K562 (cell line): ENCODE results near the gene ZFAND3. TPM values are rescaled to one million over a fixed set of nuclear protein-coding genes. Genes with fewer than 3 reads are reported as not detected.

Experiments
- ATAC-seq: fragments of 200-7000 bp; cut with Tn5 transposase; 3 replicates; pipeline ENCODE4 v1.9.1; 2020; ENCODE audit warnings: moderate library complexity
- BruUV-seq: library from RNA; stranded (reverse); fragments of 400-500 nt; replicated peaks from 2 replicates; lab custom pipeline; 2021; lab: Mats Ljungman, UMichigan
- CTCF ChIA-PET: fragments of 300-600 bp; formaldehyde crosslinking; extraction: SDS; loops from one replicate; lab custom pipeline; 2021; ENCODE audit warnings: low intra/inter-chr PET ratio; lab: Yijun Ruan, JAX
- POLR2A ChIA-PET: fragments of 300-600, 350-650 bp; sonication (Branson Sonifier 250); formaldehyde crosslinking; extraction: SDS; loops from one replicate; lab custom pipeline; 2021; ENCODE audit warnings: antibody characterized with exemption, inconsistent platforms; lab: Yijun Ruan, JAX
- DNase-seq, 4 experiments: peaks; one replicate each; pipeline versions ENCODE4 v3.0.0 to v3.0.0-alpha.2; 2011 to 2018; ENCODE audit warnings: low spot score in 3 of 4, mixed read lengths in 3 of 4; ENCODE audit errors: extremely low read depth in 1 of 4
- FAIRE-seq: peaks from 2 replicates; lab custom pipeline; 2011; peaks lifted over from hg19 to GRCh38; lab: Jason Lieb, UNC
- H2AFZ ChIP-seq: 2 replicates; pipeline ENCODE4 v1.6.0; 2011; ENCODE audit warnings: low read depth, low read length, control low read depth, inconsistent platforms
- H3K27ac ChIP-seq: fragments of 200-600 bp; 3 replicates; pipeline ENCODE4 v1.8.0; 2011; ENCODE audit warnings: low read depth, mild to moderate bottlenecking, control low read depth, inconsistent platforms, low read length, moderate library complexity, mixed read lengths; ENCODE audit errors: extremely low read depth
- H3K27me3 ChIP-seq, 2 experiments: fragments of 300-600 bp in 1 of 2; 2 replicates in 1 of 2; 3 replicates in 1 of 2; pipeline versions ENCODE4 v1.6.0 to v1.8.0; 2011; ENCODE audit warnings: inconsistent platforms in 2 of 2, low read length in 2 of 2, mild to moderate bottlenecking in 1 of 2, mixed read lengths in 1 of 2, moderate library complexity in 1 of 2; ENCODE audit not compliant: control insufficient read depth in 2 of 2, insufficient read depth in 2 of 2
- H3K36me3 ChIP-seq: fragments of 300-600 bp; 3 replicates; pipeline ENCODE4 v1.8.0; 2011; ENCODE audit warnings: mild to moderate bottlenecking, low read length, inconsistent platforms; ENCODE audit not compliant: control insufficient read depth, insufficient read depth
- H3K4me1 ChIP-seq, 2 experiments: fragments of 200-600 bp in 1 of 2; replicated peaks in 1 of 2; 2 replicates in 1 of 2; 3 replicates in 1 of 2; pipeline versions ENCODE4 v1.5.1 to v1.8.0; 2011; ENCODE audit warnings: inconsistent platforms in 2 of 2, low read length in 2 of 2, mild to moderate bottlenecking in 1 of 2, mixed read lengths in 1 of 2, moderate library complexity in 1 of 2; ENCODE audit not compliant: control insufficient read depth in 2 of 2, insufficient read depth in 2 of 2
- H3K4me2 ChIP-seq: 2 replicates; pipeline ENCODE4 v1.6.1; 2011; ENCODE audit warnings: low read length, control low read depth, inconsistent platforms, mixed read lengths; ENCODE audit not compliant: insufficient read depth
- H3K4me3 ChIP-seq: fragments of 200-600 bp; sonication (generic), shearing (Covaris generic); 2 replicates; pipeline ENCODE4 v1.5.1; 2016; ENCODE audit warnings: control low read depth, inconsistent platforms
- H3K79me2 ChIP-seq: fragments of 200-600 bp; 3 replicates; pipeline ENCODE4 v1.8.0; 2011; ENCODE audit warnings: low read length, inconsistent platforms; ENCODE audit not compliant: control insufficient read depth, insufficient read depth
- H3K9ac ChIP-seq, 2 experiments: 2 replicates each; pipeline versions ENCODE4 v1.6.0 to v1.6.1; 2011; ENCODE audit warnings: low read depth in 2 of 2, low read length in 2 of 2, control low read depth in 1 of 2, inconsistent platforms in 1 of 2, mild to moderate bottlenecking in 1 of 2, mixed read lengths in 1 of 2; ENCODE audit not compliant: insufficient read depth in 1 of 2
- H3K9me1 ChIP-seq: one replicate; pipeline ENCODE4 v1.6.0; 2011; ENCODE audit warnings: inconsistent platforms, mild to moderate bottlenecking, low read length, moderate library complexity; ENCODE audit not compliant: control insufficient read depth, insufficient read depth
- H3K9me3 ChIP-seq: replicated peaks from 2 replicates; pipeline ENCODE4 v1.5.1; 2011; ENCODE audit warnings: low read depth, low read length, inconsistent platforms; ENCODE audit not compliant: control insufficient read depth, insufficient read depth
- H4K20me1 ChIP-seq: replicated peaks from 2 replicates; pipeline ENCODE4 v1.6.1; 2011; ENCODE audit warnings: low read length, inconsistent platforms, mixed read lengths; ENCODE audit not compliant: control insufficient read depth, insufficient read depth
- BRD9 ChIP-seq: fragments of 450-650 bp; IDR thresholded peaks from 2 replicates; pipeline ENCODE4 v1.6.1; 2018; ENCODE audit warnings: low read depth; ENCODE audit not compliant: partially characterized antibody
- KLF1 ChIP-seq: fragments of 450-650 bp; IDR thresholded peaks from 2 replicates; pipeline ENCODE4 v1.6.1; 2016; ENCODE audit warnings: missing genetic modification characterization, missing compliant biosample characterization
- KLF10 ChIP-seq: fragments of 250-450 bp; sonication (Bioruptor Pico); IDR thresholded peaks from 2 replicates; pipeline ENCODE4 v1.6.1; 2021; ENCODE audit warnings: matching md5 sums
- NR1H2 ChIP-seq: sonication (generic); formaldehyde crosslinking; IDR thresholded peaks from 2 replicates; pipeline ENCODE4 v1.4.0; 2020; ENCODE audit warnings: mild to moderate bottlenecking, missing genetic modification reagents
- ZNF707 ChIP-seq: fragments of 250-450 bp; sonication (Bioruptor Pico); conservative IDR thresholded peaks from 2 replicates; pipeline ENCODE4 v1.8.0; 2022; ENCODE audit warnings: inconsistent platforms, mild to moderate bottlenecking, moderate library complexity
- WGBS: fragments of 100-300 bp; shearing (Covaris generic); methylation state at CpG from one replicate; pipeline ENCODE4 v1.1.6; 2016; ENCODE audit warnings: low coverage, mixed read lengths; ENCODE audit not compliant: insufficient coverage; ENCODE audit errors: missing lambda C conversion rate; 5-methylcytosine and 5-hydroxymethylcytosine counted together
- in situ Hi-C: fragments of 300-500 bp; cut with MboI; formaldehyde crosslinking; loops from 4 replicates; pipeline ENCODE4 v1.15.0; 2018; ENCODE audit warnings: inconsistent platforms, mixed read lengths
- intact Hi-C: fragments of 100-400 bp; cut with micrococcal nuclease; formaldehyde crosslinking; loops from 2 replicates; pipeline ENCODE4 v1.14.2; 2022
- polyA plus RNA-seq, 8 experiments: library from polyadenylated mRNA; depleted of rRNA in 4 of 8; stranded (reverse) in 5 of 8; unstranded in 3 of 8; fragments of >200 nt; fragmentation: Nextera tagmentation in 2 of 8; fragmentation: Illumina TruSeq in 1 of 8; extraction: Ambion mirVana in 2 of 8; extraction: Trizol in 1 of 8; gene quantifications; 2 replicates each; pipeline versions ENCODE4 v1.2.1 to v1.2.3, GENCODE V29; 2011 to 2014; ENCODE audit warnings: inconsistent platforms in 1 of 8, missing spikeins in 1 of 8
- total RNA-seq, 7 experiments: library from RNA; depleted of rRNA in 6 of 7; stranded (reverse); fragments of >200 nt in 6 of 7; fragmentation: Illumina TruSeq in 2 of 7; extraction: Trizol in 2 of 7; gene quantifications; 2 replicates each; pipeline versions ENCODE4 v1.2.1 to v1.2.3, GENCODE V29; 2011 to 2021; ENCODE audit warnings: low replicate concordance in 1 of 7

ZFAND3 gene
- total and polyA plus RNA-seq, 9 of the 15 experiments (the other 6 are each of a cell fraction or from before 2014, with no cell fraction given): 0.81 to 26.6 (median 11.8) TPM

DNA sequence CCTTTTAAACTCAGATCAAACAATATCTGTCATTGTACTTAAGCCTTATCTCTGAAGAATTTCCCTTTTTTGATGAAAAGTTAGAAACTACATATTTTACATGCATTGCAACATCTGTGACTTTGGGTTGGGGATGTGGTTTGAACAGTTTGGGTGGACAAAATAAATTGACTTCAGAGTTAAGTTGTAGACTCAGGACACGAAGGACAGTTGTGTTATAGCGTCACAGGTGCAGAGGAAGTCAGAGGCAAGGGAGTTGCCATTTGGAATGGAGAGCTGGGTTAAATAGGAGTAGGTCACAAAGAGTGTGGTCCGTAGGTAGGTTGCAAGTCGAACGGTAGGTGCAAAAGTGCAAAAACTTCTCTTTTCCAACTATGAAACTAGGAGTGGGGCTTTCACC lies 46.0 kb downstream of the ZFAND3 start:
- H3K36me3 ChIP-seq: peaks cover 5% of the 10 kb centered on the region; the same call in 2 of the 3 replicates
- POLR2A ChIA-PET: no interaction called here
- H3K4me3 ChIP-seq: no peak overlapping the region
- H3K4me2 ChIP-seq: no peak overlapping the region
- no peak for DNase-seq
- no peak for FAIRE-seq
- 87% methylated on average over 5 of the region's 5 CpGs for WGBS
- peaks cover 60% of the 10 kb centered on the region for H3K79me2 ChIP-seq
- no peak for ATAC-seq
- no peak overlapping the region for H3K27ac ChIP-seq
- no peak overlapping the region for H3K9ac ChIP-seq
- no peaks in the 10 kb centered on the region for H3K9me1 ChIP-seq
- CTCF ChIA-PET: no interaction called here
- in situ Hi-C loops: no loop called here
- H3K9me3 ChIP-seq: no peaks in the 10 kb centered on the region
- H2AFZ ChIP-seq: no peak overlapping the region
- no TSS peak for BruUV-seq
- intact Hi-C loops: loop anchor here (10.0 kb wide), 1 partner anchor 149 kb away; no protein-coding TSS in a partner anchor
- no peaks in the 10 kb centered on the region for H3K4me1 ChIP-seq
- no peaks in the 10 kb centered on the region for H3K27me3 ChIP-seq
- TF ChIP-seq KLF1 (tag) (no peak), NR1H2 (CRISPR knock-in tag) (no peak), KLF10 (CRISPR knock-in tag) (no peak), BRD9 (no peak), ZNF707 (CRISPR knock-in tag) (no peak)
- peaks cover 25% of the 10 kb centered on the region for H4K20me1 ChIP-seq
